ENCODE measurements around the gene ADGRG1.

Gene ADGRG1

DNA sequence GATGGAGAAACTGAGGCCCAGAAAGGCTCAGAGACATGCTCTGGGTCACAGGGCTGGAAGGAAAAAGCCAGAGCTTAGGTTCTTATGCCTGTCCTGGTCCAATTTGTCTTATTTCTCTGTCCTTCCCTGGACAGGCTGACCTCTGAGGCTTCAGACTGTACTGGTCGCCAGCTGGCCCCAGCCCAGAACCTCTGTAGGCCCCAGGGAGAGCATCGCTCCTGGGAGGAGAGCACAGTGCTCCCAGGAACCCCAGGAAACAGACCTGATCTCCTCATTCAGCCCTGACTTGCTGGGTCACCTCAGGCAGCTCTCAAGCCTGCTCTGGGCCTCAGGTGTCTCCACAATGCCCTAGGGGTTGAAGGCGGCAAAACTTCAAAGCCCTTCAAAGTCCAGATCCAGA lies 71.1 kb downstream of the ADGRG1 start:
- DNase-seq (ENCODE audit: low read depth): no peak
- TF ChIP-seq, protein P1, sequence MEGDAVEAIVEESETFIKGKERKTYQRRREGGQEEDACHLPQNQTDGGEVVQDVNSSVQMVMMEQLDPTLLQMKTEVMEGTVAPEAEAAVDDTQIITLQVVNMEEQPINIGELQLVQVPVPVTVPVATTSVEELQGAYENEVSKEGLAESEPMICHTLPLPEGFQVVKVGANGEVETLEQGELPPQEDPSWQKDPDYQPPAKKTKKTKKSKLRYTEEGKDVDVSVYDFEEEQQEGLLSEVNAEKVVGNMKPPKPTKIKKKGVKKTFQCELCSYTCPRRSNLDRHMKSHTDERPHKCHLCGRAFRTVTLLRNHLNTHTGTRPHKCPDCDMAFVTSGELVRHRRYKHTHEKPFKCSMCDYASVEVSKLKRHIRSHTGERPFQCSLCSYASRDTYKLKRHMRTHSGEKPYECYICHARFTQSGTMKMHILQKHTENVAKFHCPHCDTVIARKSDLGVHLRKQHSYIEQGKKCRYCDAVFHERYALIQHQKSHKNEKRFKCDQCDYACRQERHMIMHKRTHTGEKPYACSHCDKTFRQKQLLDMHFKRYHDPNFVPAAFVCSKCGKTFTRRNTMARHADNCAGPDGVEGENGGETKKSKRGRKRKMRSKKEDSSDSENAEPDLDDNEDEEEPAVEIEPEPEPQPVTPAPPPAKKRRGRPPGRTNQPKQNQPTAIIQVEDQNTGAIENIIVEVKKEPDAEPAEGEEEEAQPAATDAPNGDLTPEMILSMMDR (IDR thresholded peaks at IDR 0.05; ENCODE audit: low read depth, low read length, missing control alignments): no peak
- in situ Hi-C loops (cut with HindIII; ENCODE audit: low sequenced_read_pairs): no loop called here
- no peak overlapping the region for H3K4me3 ChIP-seq (ENCODE audit: low read depth, low read length)

DNA sequence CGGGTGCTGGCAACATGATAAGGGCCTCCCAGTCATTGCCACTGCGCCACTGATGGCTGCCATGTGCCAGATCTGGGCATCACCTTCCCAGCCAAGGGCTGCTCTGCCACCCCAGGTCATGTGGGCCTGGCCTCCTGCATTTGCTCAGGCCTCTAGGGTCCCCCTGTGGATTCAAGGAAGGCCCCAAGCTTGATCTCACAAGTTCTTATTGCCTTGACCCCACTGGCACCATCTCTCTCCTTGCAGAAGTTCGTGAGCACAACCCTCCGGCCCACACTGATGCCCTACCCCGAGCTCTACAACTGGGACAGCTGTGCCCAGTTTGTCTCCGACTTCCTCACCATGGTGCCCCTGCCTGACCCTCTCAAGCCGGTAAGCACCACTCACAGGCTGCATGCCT lies 71.5 kb downstream of the ADGRG1 start:
- no peak for DNase-seq (ENCODE audit: low read depth)
- TF ChIP-seq, protein P1 (IDR thresholded peaks at IDR 0.05; ENCODE audit: low read depth, low read length, missing control alignments): no peak
- in situ Hi-C loops (cut with HindIII; ENCODE audit: low sequenced_read_pairs): no loop called here
- no peak overlapping the region for H3K4me3 ChIP-seq (ENCODE audit: low read depth, low read length)

DNA sequence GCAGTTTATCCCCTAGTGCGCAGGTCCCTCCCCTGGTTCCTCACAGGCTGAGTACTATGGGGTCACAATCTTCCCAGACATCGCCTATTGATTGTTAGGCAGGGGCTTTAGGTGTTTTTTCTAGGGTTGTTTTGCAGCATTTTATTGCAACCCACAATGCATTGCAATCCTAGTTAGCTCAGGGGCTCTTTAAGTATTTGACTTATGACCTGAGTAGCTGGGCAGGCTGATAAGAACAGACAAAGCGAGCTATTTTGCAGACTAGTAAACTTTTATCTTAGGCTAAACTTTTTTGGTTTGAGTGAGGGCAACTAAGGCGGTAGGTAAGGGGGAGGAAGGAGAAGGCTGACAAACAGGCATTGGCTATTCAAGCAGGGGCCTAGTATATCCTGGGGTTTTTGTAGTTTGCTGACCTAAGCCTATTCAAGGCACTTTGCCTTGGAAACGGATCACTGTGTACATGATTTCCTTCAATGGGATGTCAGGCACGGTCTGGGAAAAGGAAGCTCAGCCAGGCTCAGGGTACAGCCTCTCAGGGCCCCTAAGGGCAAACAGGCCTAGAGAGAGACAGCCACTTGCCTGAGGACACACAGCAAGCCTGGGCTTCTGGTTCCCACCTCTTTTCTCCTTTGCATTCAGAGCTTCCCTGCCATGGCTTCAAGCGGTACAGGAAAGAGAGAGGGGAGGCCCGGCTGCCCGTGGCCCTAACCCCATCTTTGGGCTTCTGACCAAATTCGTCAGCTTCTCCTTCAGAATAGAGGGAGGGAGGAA lies 72.5 kb downstream of the ADGRG1 start:
- no peak for DNase-seq (ENCODE audit: low read depth)
- H3K4me3 ChIP-seq (ENCODE audit: low read depth, low read length): no peak overlapping the region
- in situ Hi-C loops (cut with HindIII; ENCODE audit: low sequenced_read_pairs): no loop called here
- TF ChIP-seq, protein P1 (IDR thresholded peaks at IDR 0.05; ENCODE audit: low read depth, low read length, missing control alignments): no peak

DNA sequence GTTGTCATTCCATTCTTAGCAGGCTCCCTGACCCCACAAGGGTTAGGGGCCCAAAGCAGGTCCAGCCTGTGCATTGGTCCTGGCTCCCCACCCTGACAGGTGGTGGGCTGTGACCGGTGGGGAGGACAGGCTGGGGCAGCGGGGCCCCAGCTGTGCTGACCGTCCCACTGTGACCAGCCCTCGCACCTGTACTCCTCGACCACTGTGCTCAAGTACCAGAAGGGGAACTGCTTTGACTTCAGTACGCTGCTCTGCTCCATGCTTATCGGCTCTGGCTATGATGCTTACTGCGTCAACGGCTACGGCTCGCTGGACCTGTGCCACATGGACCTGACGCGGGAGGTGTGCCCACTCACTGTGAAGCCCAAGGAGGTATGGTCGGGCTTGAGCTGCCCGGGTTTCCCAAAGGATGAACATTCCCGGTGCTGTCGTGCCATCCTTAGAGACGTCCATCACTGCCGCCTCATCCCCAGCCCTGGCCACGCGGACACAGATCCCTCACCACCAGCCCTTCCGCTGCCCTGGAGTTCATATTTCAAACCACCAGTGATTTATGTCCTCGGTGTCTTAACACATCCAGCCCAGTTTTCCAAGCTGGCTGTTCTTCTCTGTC lies 73.4 kb downstream of the ADGRG1 start:
- in situ Hi-C loops (cut with HindIII; ENCODE audit: low sequenced_read_pairs): no loop called here

DNA sequence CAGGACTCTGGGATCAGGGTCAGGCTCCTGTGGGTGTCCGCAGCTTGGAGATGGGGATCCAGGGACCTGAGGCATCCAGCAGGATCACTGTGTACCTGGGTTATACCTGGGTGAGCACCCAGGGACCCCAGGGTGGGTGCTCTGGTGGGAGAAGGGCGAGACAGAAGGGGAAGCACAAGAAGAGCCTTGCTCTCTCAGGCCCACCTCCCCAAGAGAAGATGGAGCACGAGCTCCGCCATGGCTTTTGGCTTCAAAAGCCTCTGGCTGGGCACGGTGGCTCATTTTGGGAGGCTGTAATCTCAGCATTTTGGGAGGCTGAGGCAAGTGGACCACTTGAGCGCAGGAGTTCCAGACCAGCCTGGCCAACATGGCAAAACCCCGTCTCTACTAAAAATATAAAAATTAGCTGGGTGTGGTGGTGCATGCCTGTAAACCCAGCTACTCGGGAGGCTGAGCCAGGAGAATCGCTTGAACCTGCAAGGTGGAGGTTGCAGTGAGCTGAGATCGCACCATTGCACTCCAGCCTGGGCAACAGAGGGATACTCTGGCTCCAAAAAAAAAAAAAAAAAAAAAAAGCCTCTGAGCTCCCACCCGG lies 75.1 kb downstream of the ADGRG1 start:
- in situ Hi-C loops (cut with HindIII; ENCODE audit: low sequenced_read_pairs): no loop called here
- H3K4me3 ChIP-seq (ENCODE audit: low read depth, low read length): no peak overlapping the region
- no peak for DNase-seq (ENCODE audit: low read depth)
- TF ChIP-seq, protein P1 (IDR thresholded peaks at IDR 0.05; ENCODE audit: low read depth, low read length, missing control alignments): no peak

More for the DNA sequence above, 73.4 kb downstream of the ADGRG1 start:
- TF ChIP-seq, protein P1 (IDR thresholded peaks at IDR 0.05; ENCODE audit: low read depth, low read length, missing control alignments): no peak
- no peak for DNase-seq (ENCODE audit: low read depth)
- H3K4me3 ChIP-seq (ENCODE audit: low read depth, low read length): no peak overlapping the region

DNA sequence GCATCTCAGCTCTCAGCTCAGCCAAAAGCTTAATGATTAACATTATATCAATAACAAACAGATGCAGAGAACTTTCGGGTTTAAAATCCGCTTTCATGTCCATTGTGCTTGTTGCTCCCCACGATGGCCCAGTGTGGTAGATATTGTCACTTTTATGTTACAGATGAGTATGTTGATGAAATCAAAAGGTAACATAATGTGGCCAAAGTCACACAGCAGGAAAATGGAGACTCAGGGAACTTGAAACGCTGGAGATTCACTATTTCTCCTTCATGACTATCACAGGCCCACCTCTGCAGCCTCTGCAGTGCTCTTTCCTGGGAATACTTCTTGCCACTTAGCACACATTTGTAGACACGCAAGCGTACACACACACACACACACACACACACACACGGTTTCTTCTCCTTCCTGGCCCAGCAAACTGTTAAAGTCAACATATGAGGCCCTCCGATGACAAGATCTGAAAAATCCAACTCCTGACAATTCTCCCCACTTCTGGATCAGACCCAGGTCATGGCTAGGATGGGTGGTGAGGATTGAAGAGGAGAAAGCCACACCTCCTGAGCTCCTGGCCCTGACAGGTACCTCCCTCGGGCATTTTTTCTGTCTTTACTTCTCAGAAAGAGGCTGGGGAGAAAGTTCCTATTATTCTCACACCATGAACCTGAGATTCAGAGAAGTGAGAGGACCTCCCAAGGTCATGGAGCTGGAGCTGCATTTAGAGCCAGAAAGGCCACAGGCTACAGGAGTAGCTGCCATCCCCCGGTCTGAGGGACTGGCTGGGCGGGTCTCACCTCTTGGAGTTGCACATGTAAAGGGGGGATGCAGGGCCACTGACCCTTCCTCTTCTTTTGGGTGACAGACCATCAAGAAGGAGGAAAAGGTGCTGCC lies 75.8 kb downstream of the ADGRG1 start:
- no peak for DNase-seq (ENCODE audit: low read depth)
- TF ChIP-seq, protein P1 (IDR thresholded peaks at IDR 0.05; ENCODE audit: low read depth, low read length, missing control alignments): no peak
- no peak overlapping the region for H3K4me3 ChIP-seq (ENCODE audit: low read depth, low read length)
- in situ Hi-C loops (cut with HindIII; ENCODE audit: low sequenced_read_pairs): no loop called here
